Gastroesophageal sphincter (tissue), 3 donors: ENCODE data around the gene TTYH1.

Source experiments
- EP300 ChIP-seq: sonication (generic); formaldehyde crosslinking; IDR thresholded peaks from one replicate; pipeline ENCODE4 v1.6.1; 2017; ENCODE audit warnings: antibody characterized with exemption, mild to moderate bottlenecking
- POLR2A ChIP-seq, 2 donors: fragments of 450-650 bp; IDR thresholded peaks; one replicate each; pipeline ENCODE4 v1.6.1; 2017; ENCODE audit warnings: antibody characterized with exemption in 2 of 2, mild to moderate bottlenecking in 2 of 2, moderate library complexity in 1 of 2
- TF ChIP-seq, protein P1 (sequence below), 4 experiments: fragments of 200-600 bp in 2 of 4; fragments of 450-650 bp in 2 of 4; sonication (generic) in 1 of 4; IDR thresholded peaks; one replicate each; pipeline ENCODE4 v1.5.1; 2017 to 2019; ENCODE audit warnings: antibody characterized with exemption in 4 of 4, mild to moderate bottlenecking in 2 of 4, moderate library complexity in 2 of 4

DNA sequence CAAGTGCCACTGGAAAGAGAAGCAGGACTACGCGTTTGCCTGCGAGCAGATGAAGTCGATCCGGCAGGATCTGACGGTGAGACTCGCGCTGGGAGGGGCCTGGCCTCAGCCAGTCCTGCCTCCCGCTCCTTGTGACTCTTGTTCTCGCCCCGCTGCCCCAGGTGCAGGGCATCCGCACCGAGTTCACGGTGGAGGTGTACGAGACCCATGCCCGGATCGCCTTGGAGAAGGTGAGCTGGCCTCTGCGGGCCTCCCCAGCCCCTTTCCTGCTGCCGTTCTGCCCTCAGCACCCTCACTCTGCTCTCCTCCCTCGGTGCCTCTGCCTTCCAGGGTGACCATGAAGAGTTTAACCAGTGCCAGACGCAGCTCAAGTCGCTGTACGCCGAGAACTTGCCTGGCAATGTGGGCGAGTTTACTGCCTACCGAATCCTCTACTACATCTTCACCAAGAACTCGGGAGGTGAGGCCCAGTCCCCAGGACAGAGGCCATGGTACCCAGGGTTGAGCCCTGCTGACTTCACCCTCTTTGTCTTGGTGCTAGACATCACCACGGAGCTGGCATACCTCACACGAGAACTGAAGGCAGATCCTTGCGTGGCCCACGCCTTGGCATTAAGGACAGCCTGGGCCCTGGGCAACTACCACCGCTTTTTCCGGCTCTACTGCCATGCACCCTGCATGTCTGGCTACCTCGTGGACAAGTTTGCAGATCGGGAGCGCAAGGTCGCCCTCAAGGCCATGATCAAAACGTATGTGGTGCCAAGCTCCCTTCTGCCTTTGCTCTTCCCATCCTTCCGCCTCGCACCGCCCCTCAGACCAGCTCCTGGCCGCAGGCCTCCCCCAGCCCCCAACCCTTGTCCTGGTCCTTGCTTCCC, 42.7 kb downstream of the TTYH1 start:
- TF ChIP-seq, protein P1, sequence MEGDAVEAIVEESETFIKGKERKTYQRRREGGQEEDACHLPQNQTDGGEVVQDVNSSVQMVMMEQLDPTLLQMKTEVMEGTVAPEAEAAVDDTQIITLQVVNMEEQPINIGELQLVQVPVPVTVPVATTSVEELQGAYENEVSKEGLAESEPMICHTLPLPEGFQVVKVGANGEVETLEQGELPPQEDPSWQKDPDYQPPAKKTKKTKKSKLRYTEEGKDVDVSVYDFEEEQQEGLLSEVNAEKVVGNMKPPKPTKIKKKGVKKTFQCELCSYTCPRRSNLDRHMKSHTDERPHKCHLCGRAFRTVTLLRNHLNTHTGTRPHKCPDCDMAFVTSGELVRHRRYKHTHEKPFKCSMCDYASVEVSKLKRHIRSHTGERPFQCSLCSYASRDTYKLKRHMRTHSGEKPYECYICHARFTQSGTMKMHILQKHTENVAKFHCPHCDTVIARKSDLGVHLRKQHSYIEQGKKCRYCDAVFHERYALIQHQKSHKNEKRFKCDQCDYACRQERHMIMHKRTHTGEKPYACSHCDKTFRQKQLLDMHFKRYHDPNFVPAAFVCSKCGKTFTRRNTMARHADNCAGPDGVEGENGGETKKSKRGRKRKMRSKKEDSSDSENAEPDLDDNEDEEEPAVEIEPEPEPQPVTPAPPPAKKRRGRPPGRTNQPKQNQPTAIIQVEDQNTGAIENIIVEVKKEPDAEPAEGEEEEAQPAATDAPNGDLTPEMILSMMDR (IDR thresholded peaks at IDR 0.05), result no peak
- no peak for TF ChIP-seq POLR2A (IDR thresholded peaks at IDR 0.05)
- no peak for TF ChIP-seq EP300
